ENCODE results near the gene CHIC1.
"Not testable (repeated sequence)": the region's sequence is repeated elsewhere in the genome, so short reads cannot be mapped to it uniquely, and the experiment has no call there.

The CHIC1 gene

DNA sequence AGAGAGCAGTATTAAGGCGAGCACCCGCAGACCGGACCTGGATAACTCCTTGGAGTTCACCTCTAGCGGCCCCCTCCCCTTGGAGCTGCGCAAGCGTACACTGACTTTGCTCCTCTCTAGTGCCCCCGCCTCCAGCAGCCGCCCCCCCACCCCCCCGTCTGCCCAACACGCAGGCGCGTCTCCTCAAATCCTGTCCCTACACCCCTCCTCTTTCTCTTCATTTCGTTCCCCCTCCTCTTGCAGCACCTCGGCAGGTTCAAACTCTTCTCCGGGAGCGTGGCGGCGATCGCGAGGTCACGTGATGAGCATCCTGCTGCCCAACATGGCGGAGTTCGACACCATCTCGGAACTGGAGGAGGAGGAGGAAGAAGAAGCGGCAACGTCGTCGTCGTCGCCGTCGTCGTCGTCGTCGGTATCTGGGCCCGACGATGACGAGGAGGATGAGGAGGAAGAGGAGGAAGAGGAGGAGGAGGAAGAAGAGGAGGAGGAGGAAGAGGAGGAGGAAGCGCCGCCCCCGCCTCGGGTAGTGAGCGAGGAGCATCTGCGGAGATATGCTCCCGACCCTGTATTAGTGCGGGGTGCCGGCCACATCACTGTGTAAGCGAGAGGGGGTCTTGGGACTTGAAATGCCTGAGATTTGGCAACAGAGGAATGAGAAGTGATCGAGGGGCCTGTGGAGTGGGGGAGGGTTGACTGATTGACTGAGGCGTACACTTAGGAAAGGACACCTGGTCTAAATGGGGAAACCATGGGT is at the start of gene CHIC1:
Gene CHIC1 (plus strand): TSS at position 214 of the 754 bp plus-strand sequence. CDS start 88 bp downstream, at position 302.
- peak; percentile 60 to 91 (median 84) for DNase-seq

DNA sequence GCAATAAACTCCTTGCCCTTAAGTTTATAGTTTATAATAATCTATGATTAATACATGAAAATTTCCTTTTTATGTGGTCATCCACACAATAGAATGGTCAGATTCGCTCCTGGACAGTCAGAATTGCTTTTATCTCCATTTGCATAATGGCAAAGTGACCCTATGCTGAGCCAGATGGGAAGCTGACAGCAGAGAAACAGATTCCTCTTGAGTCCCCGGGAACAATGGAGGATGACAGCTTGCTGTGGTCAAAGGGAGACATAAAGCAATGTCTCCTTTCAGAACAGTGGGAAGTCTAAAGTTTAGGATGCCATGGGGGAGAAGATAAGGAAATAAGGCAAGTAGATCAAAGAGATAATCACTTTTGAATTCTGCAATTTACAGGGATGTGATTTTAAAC is 40.2 kb upstream of the CHIC1 start:
- DNase-seq, result not testable (repeated sequence)

DNA sequence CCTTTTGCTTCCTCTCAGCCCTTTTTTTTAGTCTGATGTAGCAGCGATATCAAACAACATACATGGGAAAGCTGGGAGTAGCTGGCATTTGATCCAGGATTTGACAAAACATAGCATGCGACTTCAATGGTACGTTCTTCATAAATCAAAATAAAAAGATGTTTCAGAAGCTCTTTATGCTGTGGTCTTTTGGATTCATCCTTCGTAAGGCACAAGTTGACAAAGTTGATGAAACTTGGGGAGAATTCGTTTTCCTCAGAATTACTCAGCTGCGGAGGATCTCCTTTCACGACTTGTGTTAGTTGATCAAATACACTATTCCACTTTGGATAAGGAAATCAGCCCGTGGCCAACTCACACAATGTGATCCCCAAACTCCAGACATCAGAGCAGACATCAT is 38.1 kb upstream of the CHIC1 start:
- no peak for DNase-seq

DNA sequence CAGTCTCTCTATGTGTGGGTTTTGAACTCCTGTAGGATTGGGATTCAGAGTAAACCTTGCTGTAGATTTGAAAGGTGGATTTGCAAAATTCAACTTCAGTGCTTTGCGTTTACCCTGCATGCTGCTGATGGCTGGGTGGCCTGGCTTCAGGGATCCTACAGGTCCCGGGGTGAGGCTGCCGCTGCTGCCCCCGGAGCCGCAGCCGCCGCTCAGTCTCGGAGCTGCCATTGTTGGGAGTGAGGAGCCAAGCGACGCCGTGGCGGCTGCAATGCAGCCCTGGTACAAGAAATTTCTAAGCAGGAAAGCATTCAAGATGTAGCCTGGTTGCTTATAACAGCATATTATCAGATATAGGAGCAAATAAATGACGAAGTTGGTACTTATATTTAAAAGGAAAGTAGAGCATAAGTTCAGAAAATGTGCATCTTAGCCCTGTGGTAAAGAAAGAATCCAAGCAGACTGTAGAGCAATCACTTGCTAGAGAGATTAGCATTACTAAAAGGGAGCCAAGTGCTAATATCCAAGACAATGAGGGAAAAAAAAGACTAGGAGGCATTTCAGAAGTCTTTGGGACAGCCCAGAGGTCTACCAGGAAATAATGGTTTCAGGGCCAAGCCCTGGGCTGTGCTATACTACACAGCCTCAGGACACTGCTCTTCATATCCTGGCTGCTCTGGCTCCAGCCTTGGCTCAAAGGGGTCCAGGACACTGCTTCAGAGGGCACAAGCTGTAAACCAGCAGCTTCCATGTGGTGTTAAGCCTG is 36.9 kb upstream of the CHIC1 start:
- DNase-seq, result no peak

DNA sequence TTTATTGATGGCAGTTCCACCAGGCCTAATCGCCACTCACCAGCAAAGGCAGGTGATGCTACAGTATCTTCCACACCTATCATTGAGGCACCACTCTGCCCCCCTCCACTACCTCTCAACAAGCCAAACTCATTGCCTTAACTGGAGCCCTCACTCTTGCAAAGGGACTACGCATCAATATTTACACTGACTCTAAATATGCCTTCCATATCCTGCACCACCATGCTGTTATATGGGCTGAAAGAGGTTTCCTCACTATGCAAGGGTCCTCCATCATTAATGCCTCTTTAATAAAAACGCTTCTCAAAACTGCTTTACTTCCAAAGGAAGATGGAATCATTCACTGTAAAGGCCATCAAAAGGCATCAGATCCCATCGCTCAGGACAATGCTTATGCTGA is 31.3 kb upstream of the CHIC1 start:
- not testable (repeated sequence) for DNase-seq

DNA sequence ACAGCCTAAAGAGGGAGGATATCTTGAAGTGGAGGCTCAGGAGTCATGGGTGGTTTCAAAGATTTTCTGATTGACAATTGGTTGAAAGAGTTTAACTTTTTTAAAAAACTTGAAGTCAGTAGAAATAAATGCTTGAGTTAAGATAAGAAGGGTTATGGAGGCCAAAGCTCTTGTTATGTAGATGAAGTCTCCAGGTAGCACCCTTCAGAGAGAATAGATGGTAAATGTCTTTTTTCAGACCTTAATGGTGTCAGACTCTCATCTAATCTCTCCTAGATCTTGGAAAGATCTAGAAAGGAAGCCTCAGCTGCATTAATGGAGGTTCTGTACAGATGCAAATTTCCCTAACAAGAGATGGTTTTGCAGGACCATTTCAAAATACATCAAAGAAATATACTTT is 6.8 kb upstream of the CHIC1 start:
- DNase-seq, result no peak

DNA sequence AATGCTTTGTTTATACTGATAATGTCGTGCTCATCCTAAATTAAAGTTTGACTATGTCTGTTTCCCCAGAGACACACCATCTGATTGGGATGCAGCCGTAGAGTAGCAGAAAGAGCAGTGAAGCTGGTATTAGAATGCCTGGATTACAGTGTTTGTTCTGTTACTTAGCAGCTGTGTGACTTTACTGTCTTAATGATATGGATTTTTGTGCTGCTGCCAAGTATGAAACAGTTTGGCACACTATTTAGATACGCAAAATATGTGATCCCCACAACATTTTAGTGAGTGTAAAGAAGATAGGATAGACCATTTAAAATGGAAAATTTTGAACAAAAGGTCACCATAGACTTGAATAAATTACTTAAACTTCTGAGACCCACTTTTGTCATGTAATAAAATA is 1.2 kb upstream of the CHIC1 start:
- DNase-seq, result no peak

DNA sequence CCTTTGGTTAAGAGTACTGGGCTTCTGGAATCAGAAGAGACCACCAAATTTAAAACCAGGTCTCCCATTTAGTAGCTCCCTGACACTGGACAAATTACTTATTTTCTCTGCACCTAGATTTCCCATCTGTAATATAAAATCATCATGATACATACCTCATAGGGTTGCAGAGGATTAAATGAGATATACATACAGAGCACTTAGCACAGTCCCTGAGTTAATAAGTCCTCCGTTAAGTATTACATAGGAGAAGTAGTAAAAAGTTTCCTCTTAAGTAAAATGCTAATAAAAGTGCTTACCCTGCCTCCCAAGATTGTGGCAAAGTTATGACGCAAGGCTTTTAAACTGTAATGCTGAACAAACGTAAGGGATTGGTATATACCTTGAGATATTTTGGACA is 539 bp upstream of the CHIC1 start:
- DNase-seq, result no peak

DNA sequence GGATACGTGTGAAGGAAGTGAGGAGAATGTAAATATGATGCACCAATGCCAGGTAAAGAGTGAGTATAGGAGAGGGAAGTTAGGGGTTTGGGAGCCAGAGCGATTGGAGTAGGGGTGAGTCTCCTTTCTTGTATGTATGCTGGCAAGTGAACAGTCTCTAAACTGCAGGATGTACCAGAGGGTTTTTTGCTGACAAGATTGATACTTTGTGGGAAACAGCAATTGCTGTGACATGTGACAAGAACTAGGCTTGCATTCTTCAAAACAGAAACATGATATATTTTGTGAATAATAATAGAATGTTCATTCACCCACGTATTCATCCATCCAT is 706 bp downstream of the CHIC1 start:
- no peak for DNase-seq

DNA sequence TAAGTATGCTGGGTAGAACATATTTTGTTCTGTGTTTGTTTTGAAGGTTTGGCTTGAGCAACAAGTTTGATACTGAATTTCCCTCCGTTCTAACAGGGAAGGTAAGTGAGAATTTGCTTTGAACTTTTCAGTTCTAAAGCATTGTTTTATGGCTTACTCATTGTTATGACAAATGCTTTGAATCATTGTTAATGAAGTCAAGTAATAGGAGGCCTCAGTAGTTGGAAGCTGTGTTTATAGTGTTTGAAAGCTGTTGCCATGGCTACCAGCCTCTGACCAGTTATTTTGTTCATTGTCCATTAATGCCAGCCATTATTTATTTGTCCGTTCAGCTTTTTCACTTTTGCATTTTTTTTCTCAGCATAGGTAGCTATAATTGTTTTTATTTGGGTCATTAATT is 14.4 kb downstream of the CHIC1 start:
- DNase-seq, result peak in 2 of 3 experiments; percentile 53 to 86

DNA sequence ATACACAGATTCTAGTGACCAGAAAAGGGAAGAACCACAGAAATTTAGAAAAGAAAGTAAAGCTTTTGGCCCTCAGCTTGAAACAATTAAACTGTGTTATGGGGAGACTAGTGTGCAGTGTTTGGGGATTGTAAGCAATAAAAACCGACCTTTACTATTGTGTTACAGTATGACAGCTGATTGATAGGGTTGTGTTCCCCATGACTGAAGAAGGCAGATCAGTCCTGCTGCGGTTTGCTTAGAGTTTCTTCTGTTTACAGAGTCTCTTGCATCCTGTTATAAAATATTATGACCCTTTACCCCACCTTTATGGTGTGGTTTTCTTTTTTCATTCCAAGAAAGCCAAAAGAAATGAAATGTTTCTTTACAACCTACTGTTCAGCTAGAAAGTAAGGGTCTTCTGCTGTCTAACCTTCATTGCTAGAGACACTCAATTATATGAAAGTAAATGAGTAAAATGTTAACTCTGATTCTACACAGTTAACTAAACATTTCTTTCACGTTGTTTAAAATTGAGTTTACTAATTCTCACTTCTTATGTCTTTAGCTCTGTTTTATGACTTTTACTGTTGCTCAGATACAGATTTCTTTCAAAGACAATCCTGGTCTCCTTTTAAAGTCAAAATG is 18.1 kb downstream of the CHIC1 start:
- DNase-seq, result peak in 2 of 3 experiments; percentile 9 to 69

DNA sequence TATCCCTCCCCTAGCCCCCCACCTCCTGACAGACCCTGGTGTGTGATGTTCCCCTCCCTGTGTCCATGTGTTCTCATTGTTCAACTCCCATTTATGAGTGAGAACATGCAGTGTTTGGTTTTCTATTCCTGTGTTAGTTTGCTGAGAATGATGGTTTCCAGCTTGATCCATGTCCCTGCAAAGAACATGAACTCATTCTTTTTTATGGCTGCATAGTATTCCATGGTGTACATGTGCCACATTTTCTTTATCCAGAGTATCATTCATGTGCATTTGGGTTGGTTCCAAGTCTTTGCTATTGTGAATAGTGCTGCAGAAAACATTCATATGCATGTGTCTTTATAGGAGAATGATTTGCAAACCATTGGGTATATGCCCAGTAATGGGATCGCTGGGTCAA is 34.8 kb downstream of the CHIC1 start:
- not testable (repeated sequence) for DNase-seq

DNA sequence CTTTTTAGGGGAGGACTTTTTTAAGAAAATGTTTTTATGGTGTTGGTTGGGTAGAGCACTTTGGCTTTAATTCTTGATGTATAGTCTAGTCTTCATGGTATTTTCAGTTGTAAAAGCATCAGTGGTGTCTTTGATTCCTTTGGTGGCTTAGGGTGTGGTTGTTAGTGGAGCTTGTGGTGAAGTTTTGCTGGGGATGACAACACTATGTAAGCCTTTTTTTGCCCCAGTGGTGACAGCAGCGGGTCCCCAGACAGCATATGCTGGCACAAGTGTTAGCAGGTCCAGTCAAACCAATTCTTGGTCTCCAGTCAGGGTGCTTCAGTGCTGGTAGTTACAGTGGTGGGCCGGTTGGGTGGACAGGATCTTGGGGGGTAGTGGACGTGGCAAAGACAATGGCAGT is 52.0 kb downstream of the CHIC1 start:
- no peak for DNase-seq

DNA sequence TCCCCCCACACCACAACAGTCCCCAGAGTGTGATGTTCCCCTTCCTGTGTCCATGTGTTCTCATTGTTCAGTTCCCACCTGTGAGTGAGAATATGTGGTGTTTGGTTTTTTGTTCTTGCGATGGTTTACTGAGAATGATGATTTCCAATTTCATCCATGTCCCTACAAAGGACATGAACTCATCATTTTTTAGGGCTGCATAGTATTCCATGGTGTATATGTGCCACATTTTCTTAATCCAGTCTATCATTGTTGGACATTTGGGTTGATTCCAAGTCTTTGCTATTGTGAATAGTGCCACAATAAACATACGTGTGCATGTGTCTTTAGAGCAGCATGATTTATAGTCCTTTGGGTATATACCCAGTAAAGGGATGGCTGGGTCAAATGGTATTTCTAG is 78.7 kb downstream of the CHIC1 start:
- not testable (repeated sequence) for DNase-seq

DNA sequence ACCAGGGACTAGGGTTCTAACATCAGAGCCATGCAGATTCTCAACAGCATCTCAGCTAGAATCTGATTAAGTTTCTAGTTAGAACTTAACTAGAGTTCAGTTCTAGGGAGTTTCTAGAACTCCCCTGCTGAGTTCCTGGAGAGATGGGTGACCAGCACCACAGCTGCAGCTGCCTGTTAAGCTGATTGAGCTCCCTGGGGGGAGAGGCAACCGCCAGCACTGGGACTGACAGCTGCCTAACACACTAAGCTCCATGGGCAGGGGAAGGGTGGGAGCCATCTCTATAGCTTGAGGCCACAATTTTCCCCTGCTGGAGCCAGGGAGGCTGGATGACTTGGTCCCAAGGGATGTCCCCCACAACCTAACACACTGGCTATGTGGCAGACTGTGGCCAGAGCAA is 84.2 kb downstream of the CHIC1 start:
- DNase-seq, result no peak

DNA sequence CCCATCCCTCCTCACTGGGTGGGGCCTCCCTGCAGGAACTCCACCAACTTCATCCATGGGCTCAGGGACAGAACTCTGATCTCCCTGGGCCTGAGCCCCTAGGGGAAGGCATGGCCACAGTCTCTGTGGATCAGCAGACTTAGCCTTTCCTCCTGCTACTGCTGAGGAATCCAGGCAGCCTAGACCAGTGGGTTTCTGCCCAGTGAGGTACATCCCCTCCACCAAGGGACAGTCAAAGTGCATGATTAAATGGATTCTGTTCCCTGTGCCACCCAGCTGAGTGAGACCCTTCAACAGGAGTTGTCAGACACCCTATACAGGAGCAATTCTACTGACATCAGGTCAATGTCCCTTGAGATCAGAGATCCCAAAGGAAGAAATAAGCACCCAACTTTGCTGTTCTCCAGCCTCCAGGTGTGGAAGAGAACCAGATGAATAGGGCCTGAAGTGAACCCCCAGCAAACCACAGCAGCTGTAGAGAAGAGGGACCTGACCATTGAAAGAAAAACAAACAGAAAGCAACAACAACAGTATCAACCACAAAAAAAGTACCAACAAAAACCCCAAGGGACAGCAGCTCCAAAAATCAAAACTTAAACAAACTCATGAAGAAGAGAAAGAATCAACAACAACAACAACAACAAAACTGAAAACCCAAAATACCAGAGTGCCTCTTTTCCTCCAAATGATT is 84.8 kb downstream of the CHIC1 start:
- DNase-seq, result no peak

DNA sequence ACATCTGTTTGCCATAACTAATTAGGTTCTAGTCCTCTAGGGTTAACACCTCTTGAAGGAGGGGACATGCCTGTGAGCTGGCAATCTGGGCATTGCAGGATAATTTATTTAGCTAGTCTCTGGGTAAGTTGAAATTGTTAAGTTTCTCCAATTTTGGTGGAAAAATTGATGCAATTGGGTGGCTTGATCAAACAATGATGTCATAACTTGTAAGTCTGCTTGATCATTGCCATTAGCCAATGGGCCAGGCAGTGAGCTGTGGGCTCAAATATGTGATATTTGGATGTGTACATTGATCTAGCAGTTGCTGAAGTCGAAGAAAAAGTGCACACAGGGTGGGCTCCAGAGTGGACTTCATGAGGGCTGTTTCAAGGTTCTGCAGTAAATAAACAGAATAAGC is 98.3 kb downstream of the CHIC1 start:
- DNase-seq, result not testable (repeated sequence)

DNA sequence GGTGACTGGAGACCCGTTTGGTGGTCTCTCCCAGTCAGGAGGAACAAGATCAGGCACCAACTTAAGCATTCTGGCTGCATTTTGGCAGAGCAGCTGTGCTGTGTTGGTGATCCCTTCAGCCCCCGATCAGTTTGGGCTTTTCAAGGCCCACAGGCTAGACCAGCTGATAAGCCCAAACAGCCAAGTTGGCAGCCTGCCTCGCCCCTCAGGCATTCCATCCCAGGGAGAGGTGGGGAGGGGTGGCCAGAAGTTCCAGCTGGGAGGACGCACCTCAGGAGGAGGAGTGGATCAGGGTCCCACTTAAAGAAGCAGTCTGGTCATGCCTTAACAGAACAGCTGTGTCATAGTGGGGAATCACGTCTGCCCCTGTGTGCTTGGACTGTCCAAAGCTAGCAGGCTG is 105.8 kb downstream of the CHIC1 start:
- no peak for DNase-seq

DNA sequence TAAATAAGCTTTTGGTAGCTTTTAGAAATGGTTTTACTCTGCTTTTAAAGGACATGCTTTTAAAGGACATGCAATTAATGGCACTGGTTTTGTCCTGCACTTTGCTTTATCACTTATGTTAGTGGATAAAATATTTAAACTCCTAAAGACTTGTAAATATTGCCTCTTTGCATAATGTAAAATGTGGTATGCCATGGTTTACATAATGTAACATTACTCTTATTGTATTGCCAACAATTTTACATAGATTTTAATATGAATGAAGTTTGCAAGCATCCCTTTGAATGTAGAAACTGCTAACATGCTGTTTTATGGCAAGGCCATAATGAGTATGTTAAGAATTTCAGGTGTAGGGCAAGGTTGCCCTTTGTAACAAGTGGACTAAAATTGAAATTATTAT is 118.4 kb downstream of the CHIC1 start:
- DNase-seq, result no peak

DNA sequence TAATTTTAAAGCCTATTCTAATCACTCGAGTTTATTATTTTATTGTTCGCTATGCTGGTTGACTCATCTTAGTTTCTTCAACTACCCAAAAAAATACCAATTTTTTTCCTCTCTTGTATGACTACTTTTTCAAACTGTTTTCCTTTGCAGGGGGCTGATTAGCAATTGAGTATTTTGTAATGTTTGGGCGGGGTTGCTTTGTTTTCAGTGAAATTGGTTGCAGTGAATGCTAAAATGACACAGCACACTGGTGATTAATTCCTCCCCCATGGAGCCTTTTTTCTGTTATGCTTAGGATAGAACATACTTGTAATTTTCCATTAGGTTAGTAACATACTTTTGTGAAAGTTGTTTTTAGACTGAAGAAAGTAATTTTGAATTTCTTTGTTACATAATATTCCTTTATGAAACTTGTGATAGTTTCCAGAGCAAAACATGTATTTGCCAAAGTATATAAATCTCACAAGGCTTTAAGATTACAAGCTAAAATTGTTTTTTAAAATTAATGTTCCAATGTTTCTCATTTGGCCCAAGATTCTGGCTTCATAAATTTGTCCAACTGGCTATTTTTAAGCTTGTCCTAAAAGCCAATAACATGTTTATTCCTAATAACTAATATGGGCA is 120.4 kb downstream of the CHIC1 start:
- no peak for DNase-seq

DNA sequence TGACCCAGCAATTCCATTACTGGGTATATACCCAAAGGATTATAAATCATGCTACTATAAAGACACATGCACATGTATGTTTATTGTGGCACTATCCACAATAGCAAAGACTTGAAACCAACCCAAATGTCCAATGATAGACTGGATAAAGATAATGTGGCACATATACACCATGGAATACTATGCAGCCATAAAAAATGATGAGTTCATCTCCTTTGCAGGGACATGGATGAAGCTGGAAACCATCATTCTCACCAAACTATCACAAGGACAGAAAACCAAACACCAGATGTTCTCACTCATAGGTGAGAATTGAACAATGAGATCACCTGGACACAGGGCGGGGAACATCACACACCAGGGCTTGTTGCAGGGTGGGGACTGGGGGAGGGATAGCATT is 144.0 kb downstream of the CHIC1 start:
- not testable (repeated sequence) for DNase-seq

DNA sequence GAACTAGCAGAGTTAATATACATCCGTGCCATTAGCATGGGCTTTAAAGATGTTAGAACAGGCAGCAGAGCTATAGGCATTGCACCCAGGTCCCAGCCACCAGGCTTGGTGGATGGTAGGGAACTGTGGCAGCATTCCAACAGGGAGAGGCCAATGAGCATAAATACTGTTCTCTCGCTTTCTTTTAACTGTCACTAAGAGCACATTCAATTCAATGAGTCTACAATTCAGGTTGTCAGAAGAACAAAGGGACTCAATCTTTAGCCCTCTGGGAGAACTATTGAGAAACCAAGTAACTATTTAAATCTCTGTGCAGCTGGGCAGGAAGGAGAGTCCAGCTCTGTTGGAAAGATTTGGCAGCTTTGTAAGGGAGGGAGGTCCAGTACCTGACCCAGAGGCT is 165.6 kb downstream of the CHIC1 start:
- no peak for DNase-seq

Data from NCI-H1417 (cell line).